Upper lobe of left lung (tissue), 6 donors: ENCODE measurements around the gene LAMP1. TPM values are rescaled to one million over a fixed set of nuclear protein-coding genes. Genes with fewer than 3 reads are reported as not detected.

Experiments used
- small RNA-seq, 4 donors: library from RNA; depleted of rRNA; stranded (forward); fragments of <200 nt; gene quantifications; one replicate each; pipeline ENCODE3, GENCODE V24; 2016
- total RNA-seq, 6 donors: library from RNA; depleted of rRNA in 4 of 6; stranded (reverse); fragments of >200 nt in 4 of 6; gene quantifications; one replicate each; pipeline versions ENCODE4 v1.1.0 to v1.2.1, GENCODE V29; 2016 to 2021
- donor health status: DM: no; HTN: no; CAD: no; lungs with moderate emphysema.
- donor health status: DM: no; HTN: yes; CAD: no; lungs with severe emphysema.

Gene LAMP1
- total RNA-seq, 6 donors from 2014 or later, result 80.7 to 394 (median 236) TPM

Small RNA genes lying within 50 kb of the gene (small RNA-seq; reads per million reads assigned to genes)
- 0 reads per million in 4 donors for gene MIR8075

Other genes starting within 250 kb of the LAMP1 start
- gene F7, start 191.4 kb upstream of the LAMP1 start, total RNA-seq, result under 1 TPM in 1 of 6 donors, not detected in 5; 0.20 TPM
- gene F10, start 174.4 kb upstream of the LAMP1 start, total RNA-seq, result 10 to 100 TPM in 3 of 6 donors, 1 to 10 TPM in 3; 5.3 to 25.0 (median 8.8) TPM
- gene PROZ, start 138.6 kb upstream of the LAMP1 start, total RNA-seq, result not detected
- 10 to 100 TPM; 30.7 to 62.5 (median 37.1) TPM for gene PCID2, start 88.6 kb upstream of the LAMP1 start, total RNA-seq
- gene CUL4A, start 87.6 kb upstream of the LAMP1 start, total RNA-seq, result 100 to 1,000 TPM in 4 of 6 donors, 10 to 100 TPM in 2; 54.4 to 346 (median 129) TPM
- 10 to 100 TPM in 1 of 6 donors, 1 to 10 TPM in 5; 3.6 to 16.8 (median 5.0) TPM for gene GRTP1, start 66.9 kb downstream of the LAMP1 start, total RNA-seq
- 1 to 10 TPM in 5 of 6 donors, under 1 TPM in 1; 0.59 to 6.3 (median 2.8) TPM for gene ADPRHL1, start 156.2 kb downstream of the LAMP1 start, total RNA-seq
- 10 to 100 TPM; 10.1 to 53.4 (median 26.5) TPM for gene DCUN1D2, start 193.5 kb downstream of the LAMP1 start, total RNA-seq